H1 (cell line): ENCODE data around the gene KCNJ4. TPM values are rescaled to one million over a fixed set of nuclear protein-coding genes. Genes with fewer than 3 reads are reported as not detected.

Source experiments
- CTCF ChIA-PET: fragments of 300-600 bp; sonication (Branson Sonifier 250); formaldehyde crosslinking; loops from one replicate; lab custom pipeline; 2021; ENCODE audit not compliant: partially characterized antibody; lab: Charles Lee
- POLR2A ChIA-PET: fragments of 300-600 bp; sonication (Branson Sonifier 250); formaldehyde crosslinking; loops from one replicate; lab custom pipeline; 2021; ENCODE audit warnings: inconsistent platforms; ENCODE audit not compliant: partially characterized antibody; lab: Charles Lee
- DNase-seq, 2 experiments: peaks; one replicate each; pipeline versions ENCODE4 v3.0.0 to v3.0.0-alpha.2; 2010 to 2022; ENCODE audit warnings: low spot score in 2 of 2, low read depth in 1 of 2, mixed read lengths in 1 of 2
- FAIRE-seq: peaks from 2 replicates; lab custom pipeline; 2011; peaks lifted over from hg19 to GRCh38; lab: Jason Lieb, UNC
- H2AFZ ChIP-seq: 2 replicates; pipeline ENCODE4 v1.8.1; 2012; ENCODE audit warnings: low read length, inconsistent platforms
- H2AK5ac ChIP-seq: 2 replicates; pipeline ENCODE4 v1.6.1; 2013; ENCODE audit warnings: low read depth, low read length
- H2BK120ac ChIP-seq: replicated peaks from 2 replicates; pipeline ENCODE3; 2013; ENCODE audit warnings: low read depth, low read length, inconsistent platforms
- H2BK12ac ChIP-seq: 2 replicates; pipeline ENCODE4 v1.6.1; 2013; ENCODE audit warnings: low read depth, low read length
- H2BK15ac ChIP-seq: 2 replicates; pipeline ENCODE4 v1.6.1; 2013; ENCODE audit warnings: low read length
- H2BK20ac ChIP-seq: 2 replicates; pipeline ENCODE4 v1.6.1; 2013; ENCODE audit warnings: low read length
- H2BK5ac ChIP-seq: 2 replicates; pipeline ENCODE4 v1.6.1; 2013; ENCODE audit warnings: low read depth, low read length
- H3K14ac ChIP-seq: 2 replicates; pipeline ENCODE4 v1.6.1; 2013; ENCODE audit warnings: inconsistent platforms; ENCODE audit not compliant: insufficient read length
- H3K18ac ChIP-seq: 2 replicates; pipeline ENCODE4 v1.6.1; 2013; ENCODE audit warnings: low read length; ENCODE audit errors: extremely low read depth
- H3K23ac ChIP-seq: 2 replicates; pipeline ENCODE4 v1.6.1; 2013; ENCODE audit warnings: inconsistent platforms; ENCODE audit not compliant: insufficient read length
- H3K23me2 ChIP-seq: 2 replicates; pipeline ENCODE4 v1.6.1; 2013; ENCODE audit warnings: low read depth, low read length
- H3K27ac ChIP-seq: 2 replicates; pipeline ENCODE4 v1.6.1; 2011; ENCODE audit warnings: low read depth, low read length, inconsistent platforms
- H3K27me3 ChIP-seq, 4 experiments: replicated peaks in 1 of 4; 1 replicate in 1 of 4; 2 replicates in 3 of 4; pipeline versions ENCODE4 v1.6.1 to v1.8.1; 2011 to 2013; ENCODE audit warnings: low read length in 3 of 4, mild to moderate bottlenecking in 3 of 4, inconsistent platforms in 2 of 4, mixed read lengths in 2 of 4, moderate library complexity in 1 of 4; ENCODE audit not compliant: control insufficient read depth in 3 of 4, insufficient read depth in 3 of 4; ENCODE audit errors: extremely low read depth in 1 of 4
- H3K36me3 ChIP-seq, 4 experiments: 2 replicates each; pipeline versions ENCODE4 v1.6.1 to v1.8.1; 2011 to 2013; ENCODE audit warnings: mild to moderate bottlenecking in 4 of 4, low read length in 3 of 4, moderate library complexity in 2 of 4, control low read depth in 1 of 4, inconsistent platforms in 1 of 4; ENCODE audit not compliant: insufficient read depth in 4 of 4, control insufficient read depth in 2 of 4
- H3K4ac ChIP-seq: replicated peaks from 2 replicates; pipeline ENCODE3; 2013; ENCODE audit warnings: low read length, low read depth, mixed read lengths, inconsistent platforms; ENCODE audit not compliant: insufficient read length
- H3K4me1 ChIP-seq, 4 experiments: replicated peaks in 1 of 4; 1 replicate in 1 of 4; 2 replicates in 3 of 4; pipeline versions ENCODE4 v1.6.1 to v1.8.1; 2011 to 2013; ENCODE audit warnings: low read length in 3 of 4, inconsistent platforms in 2 of 4, mixed read lengths in 1 of 4; ENCODE audit not compliant: insufficient read depth in 4 of 4, control insufficient read depth in 3 of 4
- H3K4me2 ChIP-seq, 2 experiments: 2 replicates each; pipeline versions ENCODE4 v1.6.1 to v1.8.1; 2011 to 2013; ENCODE audit warnings: low read depth in 2 of 2, low read length in 2 of 2, control low read depth in 1 of 2, inconsistent platforms in 1 of 2, mild to moderate bottlenecking in 1 of 2; ENCODE audit not compliant: insufficient read depth in 1 of 2
- H3K4me3 ChIP-seq, 4 experiments: fragments of 200-600, 300-600 bp in 1 of 4; sonication (generic), shearing (Covaris generic), sonication (Bioruptor Twin) in 1 of 4; 2 replicates each; pipeline versions ENCODE4 v1.5.1 to v1.8.1; 2011 to 2016; ENCODE audit warnings: low read length in 4 of 4, low read depth in 3 of 4, control low read depth in 2 of 4, inconsistent platforms in 2 of 4, mild to moderate bottlenecking in 2 of 4, mixed read lengths in 1 of 4, moderate library complexity in 1 of 4; ENCODE audit not compliant: insufficient read depth in 2 of 4; ENCODE audit errors: extremely low read depth in 1 of 4
- H3K56ac ChIP-seq: replicated peaks from 2 replicates; pipeline ENCODE3; 2013; ENCODE audit warnings: low read depth, mild to moderate bottlenecking, mixed read lengths, low read length, inconsistent platforms; ENCODE audit not compliant: insufficient read length
- H3K79me1 ChIP-seq: 2 replicates; pipeline ENCODE4 v1.6.1; 2013; ENCODE audit warnings: low read depth, low read length, control low read depth
- H3K79me2 ChIP-seq, 2 experiments: 2 replicates each; pipeline versions ENCODE4 v1.6.1 to v1.8.1; 2012 to 2013; ENCODE audit warnings: low read length in 2 of 2, mild to moderate bottlenecking in 2 of 2, inconsistent platforms in 1 of 2; ENCODE audit not compliant: insufficient read depth in 2 of 2, control insufficient read depth in 1 of 2
- H3K9ac ChIP-seq, 4 experiments: replicated peaks in 1 of 4; 1 replicate in 1 of 4; 2 replicates in 3 of 4; pipeline versions ENCODE4 v1.6.1 to v1.8.1; 2011 to 2013; ENCODE audit warnings: low read depth in 3 of 4, low read length in 3 of 4, control low read depth in 2 of 4, mild to moderate bottlenecking in 2 of 4, moderate library complexity in 2 of 4, inconsistent platforms in 1 of 4; ENCODE audit errors: extremely low read depth in 1 of 4
- H3K9me3 ChIP-seq, 2 experiments: 2 replicates each; pipeline versions ENCODE4 v1.6.1 to v1.8.1; 2012 to 2013; ENCODE audit warnings: mild to moderate bottlenecking in 2 of 2, moderate library complexity in 2 of 2, control low read depth in 1 of 2, inconsistent platforms in 1 of 2, low read depth in 1 of 2, low read length in 1 of 2, mixed read lengths in 1 of 2; ENCODE audit not compliant: insufficient read depth in 2 of 2
- H4K20me1 ChIP-seq, 2 experiments: replicated peaks in 1 of 2; 2 replicates each; pipeline versions ENCODE3 to v1.8.1; 2011 to 2013; ENCODE audit warnings: inconsistent platforms in 2 of 2, low read length in 2 of 2, mild to moderate bottlenecking in 1 of 2; ENCODE audit not compliant: insufficient read depth in 2 of 2, control insufficient read depth in 1 of 2
- H4K5ac ChIP-seq: 2 replicates; pipeline ENCODE4 v1.6.1; 2013; ENCODE audit warnings: low read length, low read depth, mixed read lengths, inconsistent platforms; ENCODE audit not compliant: insufficient read length
- H4K8ac ChIP-seq: 2 replicates; pipeline ENCODE4 v1.8.0; 2013; ENCODE audit warnings: mild to moderate bottlenecking, moderate library complexity, low read length, inconsistent platforms; ENCODE audit not compliant: insufficient read depth; ENCODE audit errors: extremely low read depth
- H4K91ac ChIP-seq: replicated peaks from 2 replicates; pipeline ENCODE3; 2013; ENCODE audit warnings: low read length, mixed read lengths, inconsistent platforms; ENCODE audit not compliant: insufficient read length
- BACH1 ChIP-seq: IDR thresholded peaks from 2 replicates; pipeline ENCODE4 v1.6.1; 2012; ENCODE audit warnings: low read length, improper control_type of control experiment
- BCL11A ChIP-seq, 2 experiments: IDR thresholded peaks; one replicate each; pipeline ENCODE4 v1.6.1; 2011; ENCODE audit warnings: low read depth in 2 of 2, low read length in 2 of 2, mild to moderate bottlenecking in 2 of 2
- CBX5 ChIP-seq: fragments of 300-800, 300-1000 bp; sonication (generic); IDR thresholded peaks from 2 replicates; pipeline ENCODE4 v1.7.1; 2016; ENCODE audit warnings: antibody characterized with exemption, low read length, low read depth
- CEBPB ChIP-seq: IDR thresholded peaks from 2 replicates; pipeline ENCODE4 v1.6.1; 2012; ENCODE audit warnings: low read depth, low read length
- CREB1 ChIP-seq: IDR thresholded peaks from 2 replicates; pipeline ENCODE4 v1.6.1; 2012; ENCODE audit warnings: inconsistent platforms
- FOSL1 ChIP-seq: IDR thresholded peaks from 2 replicates; pipeline ENCODE4 v1.6.1; 2011; ENCODE audit warnings: mild to moderate bottlenecking, low read depth, low read length, moderate library complexity; ENCODE audit not compliant: insufficient read depth
- KDM4A ChIP-seq: IDR thresholded peaks from one replicate; pipeline ENCODE4 v1.7.1; 2012; ENCODE audit warnings: low read depth, mild to moderate bottlenecking, moderate library complexity, low read length, inconsistent platforms; ENCODE audit not compliant: severe bottlenecking
- MAFK ChIP-seq: IDR thresholded peaks from 2 replicates; pipeline ENCODE4 v1.6.1; 2012; ENCODE audit warnings: low read depth, mild to moderate bottlenecking, improper control_type of control experiment, low read length
- NANOG ChIP-seq: IDR thresholded peaks from 2 replicates; pipeline ENCODE4 v1.6.1; 2011; ENCODE audit warnings: low read length, low read depth, mild to moderate bottlenecking, inconsistent platforms; ENCODE audit not compliant: insufficient read depth, poor library complexity, severe bottlenecking
- NRF1 ChIP-seq: IDR thresholded peaks from 2 replicates; pipeline ENCODE4 v1.6.1; 2011; ENCODE audit warnings: mild to moderate bottlenecking, low read depth, low read length, improper control_type of control experiment
- SAP30 ChIP-seq: fragments of 300-600 bp; sonication (generic); IDR thresholded peaks from 2 replicates; pipeline ENCODE4 v1.7.1; 2012; ENCODE audit warnings: low read length, moderate library complexity, mild to moderate bottlenecking, inconsistent platforms; ENCODE audit not compliant: insufficient read depth, insufficient replicate concordance
- SRF ChIP-seq: IDR thresholded peaks from 2 replicates; pipeline ENCODE4 v1.6.1; 2011; ENCODE audit warnings: mild to moderate bottlenecking, low read depth, low read length, moderate library complexity
- ZNF274 ChIP-seq: IDR thresholded peaks from 2 replicates; pipeline ENCODE4 v1.7.0; 2012; ENCODE audit warnings: low read length, borderline replicate concordance; ENCODE audit errors: extremely low read depth
- WGBS, 2 experiments: shearing (Covaris generic) in 1 of 2; methylation state at CpG; one replicate each; pipeline versions ENCODE4 v1.1.6 to v1.1.7; 2013 to 2015; ENCODE audit warnings: low lambda C conversion rate in 2 of 2, mixed read lengths in 2 of 2, inconsistent platforms in 1 of 2, low coverage in 1 of 2, missing lambda C conversion rate in 1 of 2; ENCODE audit not compliant: insufficient replicate concordance in 2 of 2, insufficient coverage in 1 of 2, insufficient read length in 1 of 2; ENCODE audit errors: extremely low coverage in 1 of 2, missing lambda C conversion rate in 1 of 2; 5-methylcytosine and 5-hydroxymethylcytosine counted together
- polyA plus RNA-seq, 7 experiments: library from polyadenylated mRNA; depleted of rRNA in 3 of 7; stranded (reverse) in 5 of 7; unstranded in 2 of 7; fragments of >200 nt in 5 of 7; fragments of 200-250 nt in 2 of 7; gene quantifications; 1 replicate in 5 of 7; 2 replicates in 1 of 7; 4 replicates in 1 of 7; pipeline versions ENCODE4 v1.2.1 to v1.2.3, GENCODE V29; 2011 to 2013; ENCODE audit warnings: missing spikeins in 2 of 7, mixed read lengths in 2 of 7
- total RNA-seq: library from RNA; stranded (reverse); fragmentation: NEBNext Ultra II Directional; extraction: Animal tissue kit (Norgen Biotek cat#: 25700); gene quantifications from 2 replicates; pipeline ENCODE4 v1.2.1, GENCODE V29; 2021

KCNJ4 gene
- total and polyA plus RNA-seq, 2 of the 8 experiments (the other 6 are each of a cell fraction or from before 2014, with no cell fraction given) = 1.4 to 2.2 TPM

- no peak overlapping the region for H2BK15ac ChIP-seq
- no peak overlapping the region for H3K4ac ChIP-seq
- no peak overlapping the region for H4K91ac ChIP-seq
- CTCF ChIA-PET = interaction anchor here (1.0 to 6.7 kb wide), 17 partner anchors 10 to 286 kb away, joined by 3 to 49 read pairs (median 5); partner anchors contain the start of gene KDELR3
- no peak overlapping the region for H3K9ac ChIP-seq
- peak overlapping the region in 1 of 4 experiments; percentile 38; a peak in 1 of 8 replicates for H3K4me3 ChIP-seq
- H3K9me3 ChIP-seq = peaks cover 0 to 3% of the 10 kb centered on the region in 2 experiments; a peak in 1 of 4 replicates
- H4K5ac ChIP-seq = no peak overlapping the region
- no peak overlapping the region for H2AFZ ChIP-seq
- DNase-seq (peak in 1 of 2 experiments; percentile 94), FAIRE-seq (no peak)
- H3K27ac ChIP-seq = no peak overlapping the region
- H2BK20ac ChIP-seq = no peak overlapping the region; the same call in 1 of the 2 replicates
- H4K8ac ChIP-seq = peak overlapping the region; percentile 59; the same call in 1 of the 2 replicates
- no peak overlapping the region for H3K18ac ChIP-seq
- H3K4me2 ChIP-seq = peak overlapping the region in 1 of 2 experiments; percentile 59; a peak in 3 of 4 replicates
- no peaks in the 10 kb centered on the region for H3K23me2 ChIP-seq
- H2BK5ac ChIP-seq = no peak overlapping the region
- no peak overlapping the region for H2BK12ac ChIP-seq
- H3K27me3 ChIP-seq = no peaks in the 10 kb centered on the region
- no peak overlapping the region for H2AK5ac ChIP-seq
- POLR2A ChIA-PET = interaction anchor here (0.5 to 1.4 kb wide), 4 partner anchors 13 to 161 kb away, joined by 3 to 5 read pairs (median 4); no protein-coding TSS in a partner anchor
- 57% methylated on average over 27 of the region's 45 CpGs; no CpG with 5 or more reads in 1 of the 2 experiments for WGBS, 2 experiments
- peaks cover 0 to 15% (median 2%) of the 10 kb centered on the region in 4 experiments; a peak in 4 of 7 replicates for H3K4me1 ChIP-seq
- no peak overlapping the region for H3K14ac ChIP-seq
- no peak overlapping the region for H3K56ac ChIP-seq
- H3K23ac ChIP-seq = no peak overlapping the region
- no peaks in the 10 kb centered on the region for H3K79me2 ChIP-seq
- H4K20me1 ChIP-seq = no peaks in the 10 kb centered on the region
- no peak overlapping the region for H2BK120ac ChIP-seq
- no peaks in the 10 kb centered on the region for H3K36me3 ChIP-seq
- no peaks in the 10 kb centered on the region for H3K79me1 ChIP-seq
- no peak for TF ChIP-seq ZNF274
- TF ChIP-seq MAFK = no peak
- no peak for TF ChIP-seq SRF
- no peak for TF ChIP-seq NRF1
- no peak for TF ChIP-seq CREB1
- no peak for TF ChIP-seq BACH1
- peak; percentile 1; the same call in 1 of the 2 replicates for TF ChIP-seq CEBPB
- no peak for TF ChIP-seq FOSL1
- TF ChIP-seq BCL11A (IDR thresholded peaks at IDR 0.05; ENCODE audit: low read depth in 2 of 2, low read length in 2 of 2) = no peak
- no peak for TF ChIP-seq KDM4A
- TF ChIP-seq CBX5 = no peak
- TF ChIP-seq NANOG = no peak
- no peak for TF ChIP-seq SAP30
These were observed 42.4 kb downstream of the KCNJ4 start for GRCh38 chr22:38412435-38413084.
